NB4 (cell line): ENCODE measurements around the gene LYPD6B.

Source experiments
- CTCF ChIP-seq: IDR thresholded peaks from one replicate; pipeline ENCODE4 v1.5.1; 2012; ENCODE audit warnings: low read depth, low read length
- TF ChIP-seq, protein P1 (sequence below): IDR thresholded peaks from 2 replicates; pipeline ENCODE4 v1.6.1; 2011; ENCODE audit warnings: low read depth, low read length

DNA sequence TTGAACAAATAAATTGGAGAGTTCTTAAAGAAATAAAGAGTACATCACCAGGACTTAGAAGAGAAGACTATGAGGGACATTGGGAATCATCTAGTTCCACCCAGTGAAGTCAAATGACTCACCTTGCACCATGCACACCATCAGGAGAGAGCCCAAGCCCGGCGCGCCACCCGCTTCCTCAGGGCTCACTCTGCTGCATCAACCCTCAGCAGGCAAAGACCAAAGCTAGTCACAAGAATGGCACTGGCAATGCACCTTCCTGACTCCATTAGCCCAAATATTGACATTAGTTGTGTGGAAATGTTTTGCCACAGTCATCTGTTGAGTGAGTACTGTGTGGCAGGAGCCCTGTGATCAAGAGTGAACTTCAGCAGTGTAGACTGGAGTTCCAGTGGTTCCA lies 7.1 kb upstream of the LYPD6B start:
- TF ChIP-seq CTCF, result no peak
- TF ChIP-seq, protein P1, sequence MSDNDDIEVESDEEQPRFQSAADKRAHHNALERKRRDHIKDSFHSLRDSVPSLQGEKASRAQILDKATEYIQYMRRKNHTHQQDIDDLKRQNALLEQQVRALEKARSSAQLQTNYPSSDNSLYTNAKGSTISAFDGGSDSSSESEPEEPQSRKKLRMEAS, result no peak
